Activated CD4-positive, alpha-beta T cell treated with anti-CD3 and anti-CD28 coated beads for 36 hours (primary cell): Measurements from ENCODE around the gene SLC25A13. TPM values are rescaled to one million over a fixed set of nuclear protein-coding genes. Genes with fewer than 3 reads are reported as not detected.

Source experiments
- ATAC-seq: fragments of 200-7000 bp; cut with Tn5 transposase; one replicate; pipeline ENCODE4 v1.10.0; 2021; ENCODE audit warnings: mild to moderate bottlenecking, moderate library complexity
- CTCF ChIA-PET: fragments of 350-600 bp; sonication (Branson Sonifier 250); formaldehyde crosslinking; loops from one replicate; lab custom pipeline; 2021; ENCODE audit warnings: antibody characterized with exemption; lab: Charles Lee
- POLR2A ChIA-PET: fragments of 350-600 bp; sonication (Branson Sonifier 250); formaldehyde crosslinking; loops from one replicate; lab custom pipeline; 2021; ENCODE audit warnings: antibody characterized with exemption, inconsistent platforms; lab: Charles Lee
- DNase-seq: peaks from one replicate; pipeline ENCODE4 v3.0.0-alpha.2; 2020
- H3K27ac Mint-ChIP-seq: one replicate; pipeline ENCODE4 v1.8.0; 2021; ENCODE audit warnings: mixed read lengths
- H3K27me3 Mint-ChIP-seq: one replicate; pipeline ENCODE4 v1.8.0; 2021; ENCODE audit warnings: mixed read lengths
- H3K36me3 Mint-ChIP-seq: one replicate; pipeline ENCODE4 v1.8.0; 2021; ENCODE audit warnings: low read depth, mixed read lengths
- H3K4me1 Mint-ChIP-seq: one replicate; pipeline ENCODE4 v1.8.0; 2021; ENCODE audit warnings: mixed read lengths
- H3K4me3 Mint-ChIP-seq: one replicate; pipeline ENCODE4 v1.8.0; 2021; ENCODE audit warnings: mild to moderate bottlenecking, moderate library complexity, mixed read lengths
- H3K9me3 Mint-ChIP-seq: one replicate; pipeline ENCODE4 v1.8.0; 2021; ENCODE audit warnings: low read depth, mixed read lengths
- intact Hi-C, 2 experiments: fragments of 100-400 bp; cut with DNase I in 1 of 2; cut with micrococcal nuclease in 1 of 2; formaldehyde crosslinking; loops; one replicate each; pipeline versions ENCODE4 v1.14.2 to v1.15.1; 2022 to 2024; cut with DNase I, micrococcal nuclease
- total RNA-seq, 2 experiments: library from RNA; stranded (reverse); gene quantifications; one replicate each; pipeline ENCODE4 v1.2.3, GENCODE V29; 2021

Gene SLC25A13
- total RNA-seq, 2 experiments from 2014 or later = 10.3 to 11.3 TPM

GRCh38 chr7:96322373-96322695 lies 436 bp upstream of the SLC25A13 start:
- H3K4me3 Mint-ChIP-seq = peak overlapping the region; percentile 77
- H3K27me3 Mint-ChIP-seq = no peaks in the 10 kb centered on the region
- ChIA-PET CTCF (no interaction called here), POLR2A (no interaction called here)
- intact Hi-C loops = loop anchor here (10.0 kb wide), 2 partner anchors 98 to 818 kb away; no protein-coding TSS in a partner anchor
- DNase-seq (no peak), ATAC-seq (no peak)
- H3K36me3 Mint-ChIP-seq = peaks cover 5% of the 10 kb centered on the region
- peak overlapping the region; percentile 83 for H3K27ac Mint-ChIP-seq
- H3K4me1 Mint-ChIP-seq = peaks cover 41% of the 10 kb centered on the region
- H3K9me3 Mint-ChIP-seq = no peaks in the 10 kb centered on the region

- ATAC-seq (peak; percentile 43), DNase-seq (peak; percentile 74)
- H3K27me3 Mint-ChIP-seq = no peaks in the 10 kb centered on the region
- H3K4me1 Mint-ChIP-seq = peaks cover 35% of the 10 kb centered on the region
- CTCF ChIA-PET = no interaction called here
- peaks cover 5% of the 10 kb centered on the region for H3K36me3 Mint-ChIP-seq
- peak overlapping the region; percentile 96 for H3K27ac Mint-ChIP-seq
- POLR2A ChIA-PET = interaction anchor here (0.6 to 0.7 kb wide), 2 partner anchors 17 to 39 kb away, joined by 3 read pairs; no protein-coding TSS in a partner anchor
- H3K9me3 Mint-ChIP-seq = no peaks in the 10 kb centered on the region
- intact Hi-C loops = loop anchor here (1.0 to 10.0 kb wide), 7 partner anchors 36 to 1551 kb away; partner anchors contain the start of genes ASNS (in 1 of the 2) and SDHAF3 (in 1 of the 2)
- H3K4me3 Mint-ChIP-seq = peak overlapping the region; percentile 77
These were observed 754 bp downstream of the SLC25A13 start for GRCh38 chr7:96321031-96321657.

- Mint-ChIP-seq H3K27ac (peak overlapping the region; percentile 96), H3K36me3 (peaks cover 5% of the 10 kb centered on the region), H3K9me3 (no peaks in the 10 kb centered on the region), H3K4me3 (peak overlapping the region; percentile 77), H3K27me3 (no peaks in the 10 kb centered on the region), H3K4me1 (peaks cover 35% of the 10 kb centered on the region)
- peak; percentile 23 for DNase-seq
- ChIA-PET CTCF (interaction anchor here (1.2 kb wide), 1 partner anchor 15 kb away, joined by 7 read pairs; no protein-coding TSS in a partner anchor), POLR2A (interaction anchor here (0.6 to 1.3 kb wide), 4 partner anchors 16 to 38 kb away, joined by 3 to 7 read pairs (median 3); no protein-coding TSS in a partner anchor)
- peak; percentile 70 for ATAC-seq
- intact Hi-C loops = loop anchor here (1.0 to 10.0 kb wide), 5 partner anchors 16 to 816 kb away; no protein-coding TSS in a partner anchor
These were observed 1.5 kb downstream of the SLC25A13 start for GRCh38 chr7:96320442-96320841.

- ChIA-PET POLR2A (interaction anchor here (1.3 kb wide), 2 partner anchors 15 to 34 kb away, joined by 3 to 7 read pairs; no protein-coding TSS in a partner anchor), CTCF (interaction anchor here (1.2 kb wide), 1 partner anchor 14 kb away, joined by 7 read pairs; no protein-coding TSS in a partner anchor)
- DNase-seq (no peak), ATAC-seq (no peak)
- Mint-ChIP-seq H3K36me3 (peaks cover 5% of the 10 kb centered on the region), H3K4me3 (no peak overlapping the region), H3K9me3 (no peaks in the 10 kb centered on the region), H3K27me3 (no peaks in the 10 kb centered on the region), H3K4me1 (peaks cover 40% of the 10 kb centered on the region), H3K27ac (no peak overlapping the region)
- intact Hi-C loops = no loop called here
These were observed 2.5 kb downstream of the SLC25A13 start for GRCh38 chr7:96319439-96319838.

GRCh38 chr7:96316949-96317348 lies 4.9 kb downstream of the SLC25A13 start:
- DNase-seq = no peak
- peaks cover 27% of the 10 kb centered on the region for H3K4me1 Mint-ChIP-seq
- H3K27me3 Mint-ChIP-seq = no peaks in the 10 kb centered on the region
- no peak overlapping the region for H3K27ac Mint-ChIP-seq
- no peaks in the 10 kb centered on the region for H3K9me3 Mint-ChIP-seq
- ChIA-PET POLR2A (no interaction called here), CTCF (no interaction called here)
- peaks cover 13% of the 10 kb centered on the region for H3K36me3 Mint-ChIP-seq
- intact Hi-C loops = no loop called here
- H3K4me3 Mint-ChIP-seq = no peak overlapping the region
- no peak for ATAC-seq

GRCh38 chr7:96315125-96315512 lies 6.8 kb downstream of the SLC25A13 start:
- ChIA-PET CTCF (interaction anchor here (1.2 kb wide), 1 partner anchor 10 kb away, joined by 3 read pairs; no protein-coding TSS in a partner anchor), POLR2A (no interaction called here)
- DNase-seq = no peak
- intact Hi-C loops = no loop called here
- H3K27ac Mint-ChIP-seq = no peak overlapping the region
- H3K27me3 Mint-ChIP-seq = no peaks in the 10 kb centered on the region
- H3K9me3 Mint-ChIP-seq = no peaks in the 10 kb centered on the region
- H3K4me1 Mint-ChIP-seq = peaks cover 24% of the 10 kb centered on the region
- H3K36me3 Mint-ChIP-seq = peaks cover 13% of the 10 kb centered on the region
- ATAC-seq = no peak
- no peak overlapping the region for H3K4me3 Mint-ChIP-seq

- ATAC-seq = no peak
- Mint-ChIP-seq H3K27me3 (no peaks in the 10 kb centered on the region), H3K4me3 (no peak overlapping the region), H3K9me3 (no peaks in the 10 kb centered on the region), H3K36me3 (peaks cover 13% of the 10 kb centered on the region), H3K27ac (no peak overlapping the region), H3K4me1 (peaks cover 20% of the 10 kb centered on the region)
- DNase-seq = no peak
- ChIA-PET CTCF (interaction anchor here (1.2 kb wide), 1 partner anchor 9 kb away, joined by 3 read pairs; no protein-coding TSS in a partner anchor), POLR2A (no interaction called here)
- intact Hi-C loops = no loop called here
These were observed 7.3 kb downstream of the SLC25A13 start for GRCh38 chr7:96314402-96315124.

GRCh38 chr7:96313940-96314339 lies 8.0 kb downstream of the SLC25A13 start:
- H3K36me3 Mint-ChIP-seq = peaks cover 13% of the 10 kb centered on the region
- no peak for ATAC-seq
- intact Hi-C loops = no loop called here
- DNase-seq = no peak
- peaks cover 24% of the 10 kb centered on the region for H3K4me1 Mint-ChIP-seq
- H3K9me3 Mint-ChIP-seq = no peaks in the 10 kb centered on the region
- ChIA-PET POLR2A (no interaction called here), CTCF (interaction anchor here (1.2 kb wide), 1 partner anchor 9 kb away, joined by 3 read pairs; no protein-coding TSS in a partner anchor)
- H3K27ac Mint-ChIP-seq = no peak overlapping the region
- H3K27me3 Mint-ChIP-seq = no peaks in the 10 kb centered on the region
- H3K4me3 Mint-ChIP-seq = no peak overlapping the region

GRCh38 chr7:96312502-96312901 lies 9.4 kb downstream of the SLC25A13 start:
- ChIA-PET CTCF (interaction anchor here (0.6 to 1.4 kb wide), 3 partner anchors 9 to 1598 kb away, joined by 3 read pairs; no protein-coding TSS in a partner anchor), POLR2A (interaction anchor here (0.6 to 0.9 kb wide), 2 partner anchors 8 to 227 kb away, joined by 3 read pairs; no protein-coding TSS in a partner anchor)
- Mint-ChIP-seq H3K36me3 (peaks cover 11% of the 10 kb centered on the region), H3K4me3 (no peak overlapping the region), H3K27me3 (no peaks in the 10 kb centered on the region), H3K4me1 (peaks cover 34% of the 10 kb centered on the region), H3K9me3 (no peaks in the 10 kb centered on the region), H3K27ac (no peak overlapping the region)
- DNase-seq (no peak), ATAC-seq (no peak)
- intact Hi-C loops = no loop called here

- no peaks in the 10 kb centered on the region for H3K27me3 Mint-ChIP-seq
- intact Hi-C loops = no loop called here
- ChIA-PET POLR2A (interaction anchor here (0.6 to 0.9 kb wide), 2 partner anchors 7 to 227 kb away, joined by 3 read pairs; no protein-coding TSS in a partner anchor), CTCF (interaction anchor here (1.4 kb wide), 1 partner anchor 8 kb away, joined by 3 read pairs; no protein-coding TSS in a partner anchor)
- H3K4me3 Mint-ChIP-seq = no peak overlapping the region
- no peaks in the 10 kb centered on the region for H3K9me3 Mint-ChIP-seq
- H3K27ac Mint-ChIP-seq = no peak overlapping the region
- peaks cover 32% of the 10 kb centered on the region for H3K4me1 Mint-ChIP-seq
- DNase-seq = no peak
- H3K36me3 Mint-ChIP-seq = peaks cover 13% of the 10 kb centered on the region
- ATAC-seq = no peak
These were observed 9.9 kb downstream of the SLC25A13 start for GRCh38 chr7:96311967-96312366.

- ChIA-PET CTCF (no interaction called here), POLR2A (no interaction called here)
- Mint-ChIP-seq H3K4me1 (peaks cover 44% of the 10 kb centered on the region), H3K36me3 (peaks cover 15% of the 10 kb centered on the region), H3K27ac (no peak overlapping the region), H3K4me3 (no peak overlapping the region), H3K27me3 (no peaks in the 10 kb centered on the region), H3K9me3 (no peaks in the 10 kb centered on the region)
- intact Hi-C loops = no loop called here
- DNase-seq (no peak), ATAC-seq (no peak)
These were observed 11.8 kb downstream of the SLC25A13 start for GRCh38 chr7:96310110-96310509.
